Lower leg skin (tissue), 4 donors: Measurements from ENCODE around the gene C1QTNF1. TPM values are rescaled to one million over a fixed set of nuclear protein-coding genes. Genes with fewer than 3 reads are reported as not detected.

Experiments used
- DNase-seq, 2 donors: peaks; one replicate each; pipeline ENCODE4 v3.0.0-alpha.2; 2019; ENCODE audit warnings: low spot score in 2 of 2
- H3K4me3 ChIP-seq: fragments of 200-600 bp; sonication (generic); 2 replicates; pipeline ENCODE4 v1.5.1; 2017; ENCODE audit warnings: mild to moderate bottlenecking, low read depth; ENCODE audit not compliant: poor library complexity, severe bottlenecking
- CTCF ChIP-seq, 3 donors: fragments of 450-650 bp; IDR thresholded peaks; one replicate each; pipeline ENCODE4 v1.5.1; 2016; ENCODE audit warnings: antibody characterized with exemption in 3 of 3, mild to moderate bottlenecking in 3 of 3, moderate library complexity in 2 of 3
- POLR2A ChIP-seq, 2 donors: fragments of 450-650 bp; IDR thresholded peaks; one replicate each; pipeline ENCODE4 v1.6.1; 2016 to 2017; ENCODE audit warnings: antibody characterized with exemption in 2 of 2, mild to moderate bottlenecking in 1 of 2, moderate library complexity in 1 of 2
- WGBS, 2 donors: methylation state at CpG; one replicate each; pipeline ENCODE4 v1.1.5; 2018; 5-methylcytosine and 5-hydroxymethylcytosine counted together
- intact Hi-C: fragments of 100-400 bp; cut with DNase I; formaldehyde crosslinking; loops from one replicate; pipeline ENCODE4 v1.15.0; 2023; ENCODE audit warnings: low total_unique reads
- total RNA-seq, 4 donors: library from RNA; depleted of rRNA; stranded (reverse); fragments of >200 nt; gene quantifications; one replicate each; pipeline ENCODE4 v1.1.0, GENCODE V29; 2016

C1QTNF1 gene
- total RNA-seq, 4 donors from 2014 or later = 24.3 to 53.1 (median 29.5) TPM

DNA sequence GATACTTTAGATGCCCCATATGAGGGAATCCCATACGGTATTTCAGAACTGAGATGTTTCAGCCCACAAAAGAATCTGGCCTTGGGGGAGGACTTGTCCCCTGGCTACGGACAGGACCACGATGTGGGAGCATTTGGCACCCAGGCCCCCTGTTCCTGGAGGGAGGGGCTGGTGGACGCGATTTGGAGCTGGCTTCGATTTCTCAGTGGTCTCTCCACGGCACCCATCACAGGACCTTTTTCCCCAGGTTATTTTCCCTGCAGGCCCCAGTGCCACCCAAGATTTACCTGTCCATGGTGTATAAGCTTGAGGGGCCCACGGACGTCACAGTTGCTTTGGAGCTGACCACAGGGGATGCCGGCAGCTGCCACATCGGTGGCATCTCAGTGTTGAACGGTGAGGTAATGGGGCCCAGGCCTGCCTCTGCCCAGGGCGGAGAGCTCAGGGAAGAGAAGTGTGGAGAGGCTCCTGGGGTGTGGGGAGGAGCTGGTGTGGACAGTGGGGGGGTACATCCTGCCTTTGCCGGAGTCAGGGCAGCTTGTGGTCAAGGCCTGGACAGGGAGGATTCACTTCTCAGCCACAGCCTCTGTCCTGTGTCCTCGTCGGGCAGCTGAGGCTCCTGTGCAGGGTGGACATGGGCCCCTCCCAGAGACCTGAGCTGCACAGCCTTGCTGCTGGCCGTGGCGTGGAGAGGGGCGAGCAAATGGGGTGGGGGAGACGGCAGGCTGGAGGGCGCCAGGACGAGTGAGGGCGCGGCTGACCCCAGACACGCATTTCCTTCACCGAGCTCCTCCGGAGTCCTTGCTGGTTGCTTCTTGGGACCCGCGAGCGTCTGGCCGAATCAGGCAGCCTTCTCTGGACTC, 60.6 kb downstream of the C1QTNF1 start:
- no peak for DNase-seq
- no peak for TF ChIP-seq CTCF (IDR thresholded peaks at IDR 0.05)
- no peak for TF ChIP-seq POLR2A (IDR thresholded peaks at IDR 0.05)
- 90 to 97% methylated on average over 31 of the region's 31 CpGs for WGBS, 2 donors
- intact Hi-C loops = loop anchor here (5.0 kb wide), 1 partner anchor 308 kb away; no protein-coding TSS in a partner anchor
- no peak overlapping the region for H3K4me3 ChIP-seq

DNA sequence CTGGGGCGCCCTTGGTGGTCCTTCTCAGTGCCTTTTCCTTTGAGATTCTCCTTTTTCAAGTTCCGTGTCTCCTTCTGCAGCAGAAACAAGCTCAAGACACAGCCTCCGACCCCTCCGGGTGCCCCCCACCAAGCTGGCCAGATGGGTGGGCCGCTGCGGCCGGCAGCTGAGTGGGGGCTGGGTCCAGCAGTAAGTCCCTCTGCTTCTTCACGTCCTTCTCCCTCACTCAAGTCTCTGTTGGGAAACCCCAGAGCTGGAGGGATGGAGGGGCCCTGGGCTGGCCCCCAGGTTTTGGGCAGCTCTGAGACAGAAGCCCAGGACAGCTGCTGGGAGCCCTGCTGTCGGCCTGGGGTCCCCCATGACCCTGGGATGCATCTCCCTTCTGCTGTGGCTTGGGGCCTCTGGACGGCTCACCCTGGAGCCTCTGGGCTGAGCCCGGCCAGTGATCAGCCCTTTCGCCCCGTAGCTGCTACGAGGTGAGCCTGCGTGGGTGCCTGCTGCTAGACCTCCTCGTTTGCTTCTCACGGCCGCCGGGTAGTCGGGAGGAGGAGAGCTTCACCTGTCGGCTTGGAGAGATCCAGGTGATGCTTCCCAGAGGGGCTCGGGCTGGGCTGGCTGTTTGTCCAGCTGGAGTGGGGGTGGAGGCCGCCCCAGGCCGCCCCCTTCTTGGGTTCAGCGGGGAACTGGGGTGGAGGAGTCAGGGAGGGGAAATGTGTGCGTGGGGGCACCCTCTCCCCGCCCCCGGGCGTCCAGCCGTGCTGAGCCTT, 61.4 kb downstream of the C1QTNF1 start:
- no peak overlapping the region for H3K4me3 ChIP-seq
- TF ChIP-seq POLR2A (IDR thresholded peaks at IDR 0.05) (no peak), CTCF (IDR thresholded peaks at IDR 0.05) (no peak)
- 91 to 92% methylated on average over 27 to 29 of the region's 30 CpGs for WGBS, 2 donors
- intact Hi-C loops = no loop called here
- no peak for DNase-seq

DNA sequence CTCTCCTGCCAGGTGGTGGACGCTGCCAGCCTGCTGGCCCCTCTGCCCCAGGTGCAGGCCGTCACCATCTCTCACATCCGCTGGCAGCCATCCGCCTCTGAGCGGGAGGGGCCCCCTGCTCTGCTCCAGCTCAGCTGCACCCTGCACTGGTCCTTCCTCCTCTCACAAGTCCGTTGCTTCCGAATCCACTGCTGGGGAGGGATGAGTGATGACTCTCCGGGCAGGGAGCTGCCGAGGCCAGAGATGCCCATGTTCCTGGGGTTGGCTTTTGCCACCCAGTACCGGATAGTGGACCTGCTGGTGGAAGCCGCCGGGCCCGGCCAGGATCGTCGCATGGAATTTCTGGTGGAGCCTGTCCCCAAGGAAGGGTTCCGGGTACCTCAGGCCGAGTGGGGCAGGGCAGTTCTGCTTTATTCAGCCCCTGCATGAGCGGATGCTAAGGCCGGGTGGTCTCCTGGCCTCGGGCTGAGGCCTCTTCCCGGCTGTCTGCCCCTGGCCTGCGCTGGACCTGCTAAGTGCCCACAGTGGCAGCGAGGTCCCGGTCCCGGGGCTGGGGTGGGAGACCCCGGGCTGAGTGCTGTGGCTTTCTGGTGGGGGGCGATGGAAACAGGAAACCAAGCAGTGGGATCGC, 62.1 kb downstream of the C1QTNF1 start:
- 89 to 95% methylated on average over 28 of the region's 28 CpGs for WGBS, 2 donors
- H3K4me3 ChIP-seq = no peak overlapping the region
- DNase-seq = no peak
- no peak for TF ChIP-seq CTCF (IDR thresholded peaks at IDR 0.05)
- TF ChIP-seq POLR2A (IDR thresholded peaks at IDR 0.05) = no peak
- intact Hi-C loops = no loop called here

DNA sequence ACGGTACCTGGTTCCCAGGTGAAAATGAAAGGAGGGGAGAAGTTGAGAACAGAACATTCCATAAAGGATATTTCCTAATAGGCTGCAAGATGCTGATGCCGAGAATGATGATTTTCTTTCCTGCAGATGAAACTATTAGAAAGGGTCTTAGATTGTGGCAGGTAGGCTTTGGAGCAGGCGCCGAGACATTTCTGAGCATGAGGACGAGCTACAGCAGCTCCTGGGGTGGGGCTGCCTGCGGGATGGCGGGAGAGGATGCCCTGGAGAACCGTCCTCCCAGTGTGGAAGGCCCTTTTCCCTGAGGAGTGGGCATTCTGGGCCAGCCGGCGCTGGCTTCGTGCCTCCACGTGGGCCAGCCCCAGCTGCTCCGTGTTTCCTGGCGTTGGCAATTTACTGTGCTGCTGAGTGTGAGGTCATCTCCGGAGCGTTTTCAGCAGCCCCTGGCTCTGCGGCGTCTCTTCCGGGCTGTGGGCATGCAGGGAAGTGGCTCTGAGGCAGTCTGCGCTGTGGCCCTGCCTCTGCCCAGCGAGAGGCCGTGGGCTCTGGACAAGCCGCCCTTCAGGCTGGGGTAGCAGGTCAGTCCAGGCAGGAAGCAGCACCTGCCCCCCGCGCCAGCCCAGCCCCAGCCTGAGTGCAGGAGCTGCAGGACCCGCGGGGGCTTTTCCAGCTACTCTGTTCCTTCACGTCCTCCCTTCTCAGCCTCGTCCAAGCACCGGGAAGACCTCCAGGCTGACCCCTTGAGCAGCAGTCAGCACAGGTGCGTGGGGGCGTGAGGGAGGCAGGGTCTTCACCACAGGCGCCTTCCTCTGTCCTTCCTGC, 62.8 kb downstream of the C1QTNF1 start:
- H3K4me3 ChIP-seq = no peak overlapping the region
- no peak for DNase-seq
- intact Hi-C loops = no loop called here
- no peak for TF ChIP-seq CTCF (IDR thresholded peaks at IDR 0.05)
- TF ChIP-seq POLR2A (IDR thresholded peaks at IDR 0.05) = no peak
- 72 to 73% methylated on average over 31 to 32 of the region's 33 CpGs for WGBS, 2 donors

DNA sequence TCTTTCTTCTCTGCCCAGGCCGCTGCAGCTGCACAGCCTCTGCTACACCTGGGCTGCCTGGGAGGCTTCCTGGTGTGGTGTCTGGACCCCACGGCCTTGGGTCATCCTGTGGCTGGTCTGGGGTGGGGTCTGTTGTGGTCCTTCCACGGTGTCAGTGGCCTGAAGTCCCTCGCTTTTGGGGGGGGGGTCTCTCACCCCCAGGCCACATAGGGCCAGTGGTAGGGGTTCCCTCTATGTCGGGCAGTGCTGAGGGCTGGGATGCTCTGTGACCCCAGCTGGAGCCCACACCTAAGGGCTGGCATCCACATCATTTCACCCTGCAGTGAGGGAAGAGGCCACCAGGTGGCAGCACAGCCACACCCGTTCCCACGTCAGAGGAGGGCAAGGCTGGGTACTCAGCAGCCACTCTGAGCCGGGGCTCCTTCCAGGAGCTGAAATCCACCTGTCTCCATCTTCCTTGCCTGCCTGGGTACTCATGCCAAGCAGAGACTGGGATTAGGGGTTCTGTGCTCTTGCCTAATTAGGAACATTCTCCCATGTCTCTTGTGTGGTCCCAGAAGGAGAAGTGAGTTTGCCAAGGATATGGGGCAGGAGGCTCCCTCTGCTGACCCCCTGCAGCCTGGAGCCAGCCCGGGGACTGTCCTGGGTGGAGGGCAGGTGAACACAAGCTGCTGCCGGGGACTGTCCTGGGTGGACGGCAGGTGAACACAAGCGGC, 63.6 kb downstream of the C1QTNF1 start:
- 51 to 53% methylated on average over 10 to 11 of the region's 12 CpGs for WGBS, 2 donors
- no peak for TF ChIP-seq POLR2A (IDR thresholded peaks at IDR 0.05)
- peak in 1 of 3 donors; percentile 69 for TF ChIP-seq CTCF (IDR thresholded peaks at IDR 0.05)
- no peak overlapping the region for H3K4me3 ChIP-seq
- peak; percentile 59 to 96 for DNase-seq
- intact Hi-C loops = no loop called here
